GM12891 (cell line): ENCODE measurements around the gene WIZ.

Experiments used
- POLR2A ChIP-seq: IDR thresholded peaks from 2 replicates; pipeline ENCODE4 v1.6.1; 2011; ENCODE audit warnings: low read depth, low read length, control low read depth
- POLR2AphosphoS5 ChIP-seq: IDR thresholded peaks from 2 replicates; pipeline ENCODE4 v1.6.1; 2011; ENCODE audit warnings: low read depth, low read length, control low read depth

DNA sequence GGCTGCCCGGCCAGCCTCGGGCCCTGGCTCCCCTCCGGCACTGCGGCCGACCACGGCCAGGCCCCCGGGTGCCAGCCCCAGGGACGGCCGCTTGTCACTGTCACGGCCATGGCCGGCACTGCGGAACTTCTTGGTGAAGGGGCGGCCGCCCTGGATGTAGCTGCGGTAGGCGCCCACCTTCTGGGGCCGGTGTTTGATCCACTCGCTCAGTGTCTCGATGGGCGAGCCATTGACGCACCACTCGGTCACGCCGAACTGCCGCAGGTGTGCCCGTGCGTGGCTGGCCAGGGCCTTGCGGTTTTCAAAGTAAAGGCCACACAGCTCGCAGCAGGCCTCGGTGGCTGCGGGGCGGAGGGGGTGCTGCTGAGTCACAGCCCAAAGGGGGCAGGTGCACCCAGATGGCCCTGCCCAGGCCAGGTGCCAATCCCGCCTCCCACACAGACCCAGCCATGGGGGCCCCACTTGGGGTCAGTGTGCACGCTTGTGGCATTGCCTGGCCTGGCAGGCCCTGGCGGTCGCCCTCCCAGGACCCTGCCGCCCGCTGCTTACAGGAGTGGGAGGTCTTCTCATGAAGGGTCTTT, 25.0 kb downstream of the WIZ start:
- TF ChIP-seq POLR2A (no peak), POLR2AphosphoS5 (no peak)
